ENCODE measurements around the gene SPATA46. TPM values are rescaled to one million over a fixed set of nuclear protein-coding genes. Genes with fewer than 3 reads are reported as not detected.

The SPATA46 gene
- total RNA-seq, 2 experiments from 2014 or later, result not detected

DNA sequence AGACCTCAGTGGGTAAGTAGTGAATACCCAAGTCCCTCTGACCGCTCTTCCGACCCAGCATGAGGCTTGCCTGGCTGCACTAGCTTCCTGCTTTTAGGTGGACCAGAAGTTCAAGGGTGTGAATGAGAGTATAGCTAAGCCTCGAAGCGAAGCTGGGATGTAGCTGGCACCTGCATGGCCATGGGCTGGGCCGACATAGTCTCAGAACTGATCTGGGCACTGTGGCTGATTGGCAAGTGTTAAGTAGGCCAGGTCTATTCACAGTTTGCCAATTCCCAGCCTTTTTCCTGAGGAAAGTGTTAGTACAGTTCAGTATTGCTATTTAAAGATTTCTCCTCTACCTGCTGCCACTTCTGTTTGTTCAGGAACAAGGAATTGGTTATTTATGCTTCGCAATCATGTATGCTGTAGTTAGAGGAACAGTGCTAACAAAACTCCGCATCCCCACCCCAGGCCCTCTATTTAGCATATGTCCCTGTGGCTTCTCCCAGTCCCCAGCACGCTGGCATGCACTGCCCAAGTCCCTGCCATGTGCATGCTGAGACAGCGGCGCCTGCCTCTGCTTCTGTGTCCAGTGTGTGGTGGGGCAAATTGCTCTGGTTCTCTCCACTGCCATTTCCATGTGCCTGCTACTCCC lies 16.3 kb downstream of the SPATA46 start:
- POLR2A ChIA-PET, result no interaction called here
- Histone ChIP-seq H3K4me3 (ENCODE audit: low read length) (no peak overlapping the region), H3K27ac (ENCODE audit: low read depth in 1 of 2, low read length in 2 of 2) (no peak overlapping the region), H3K9me3 (ENCODE audit: control insufficient read depth in 1 of 2, insufficient read depth in 1 of 2, low read length in 2 of 2) (no peaks in the 10 kb centered on the region), H3K27me3 (ENCODE audit: control insufficient read depth in 1 of 2, insufficient read depth in 2 of 2, low read length in 2 of 2) (peaks cover 0 to 3% of the 10 kb centered on the region in 2 experiments), H3K36me3 (ENCODE audit: insufficient read depth, low read length) (no peaks in the 10 kb centered on the region), H3K4me1 (ENCODE audit: insufficient read depth, low read length) (no peaks in the 10 kb centered on the region)
- Mint-ChIP-seq H3K27me3 (peaks cover 13% of the 10 kb centered on the region), H3K27ac (no peak overlapping the region), H3K36me3 (ENCODE audit: low read depth) (no peaks in the 10 kb centered on the region), H3K4me3 (no peak overlapping the region), H3K4me1 (ENCODE audit: low read depth) (no peaks in the 10 kb centered on the region), H3K9me3 (no peaks in the 10 kb centered on the region)
- ATAC-seq (ENCODE audit: poor library complexity) (no peak), DNase-seq (no peak)
- TF ChIP-seq, protein P1, sequence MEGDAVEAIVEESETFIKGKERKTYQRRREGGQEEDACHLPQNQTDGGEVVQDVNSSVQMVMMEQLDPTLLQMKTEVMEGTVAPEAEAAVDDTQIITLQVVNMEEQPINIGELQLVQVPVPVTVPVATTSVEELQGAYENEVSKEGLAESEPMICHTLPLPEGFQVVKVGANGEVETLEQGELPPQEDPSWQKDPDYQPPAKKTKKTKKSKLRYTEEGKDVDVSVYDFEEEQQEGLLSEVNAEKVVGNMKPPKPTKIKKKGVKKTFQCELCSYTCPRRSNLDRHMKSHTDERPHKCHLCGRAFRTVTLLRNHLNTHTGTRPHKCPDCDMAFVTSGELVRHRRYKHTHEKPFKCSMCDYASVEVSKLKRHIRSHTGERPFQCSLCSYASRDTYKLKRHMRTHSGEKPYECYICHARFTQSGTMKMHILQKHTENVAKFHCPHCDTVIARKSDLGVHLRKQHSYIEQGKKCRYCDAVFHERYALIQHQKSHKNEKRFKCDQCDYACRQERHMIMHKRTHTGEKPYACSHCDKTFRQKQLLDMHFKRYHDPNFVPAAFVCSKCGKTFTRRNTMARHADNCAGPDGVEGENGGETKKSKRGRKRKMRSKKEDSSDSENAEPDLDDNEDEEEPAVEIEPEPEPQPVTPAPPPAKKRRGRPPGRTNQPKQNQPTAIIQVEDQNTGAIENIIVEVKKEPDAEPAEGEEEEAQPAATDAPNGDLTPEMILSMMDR (IDR thresholded peaks at IDR 0.05), result no peak
- CTCF ChIA-PET, result no interaction called here
- intact Hi-C loops (cut with DNase I, micrococcal nuclease), result no loop called here

GRCh38 chr1:162359523-162360236 lies 17.0 kb downstream of the SPATA46 start:
- H3K9me3 Mint-ChIP-seq, result no peaks in the 10 kb centered on the region
- CTCF ChIA-PET, result no interaction called here
- POLR2A ChIA-PET, result no interaction called here
- Histone ChIP-seq H3K36me3 (ENCODE audit: insufficient read depth, low read length) (no peaks in the 10 kb centered on the region), H3K27me3 (ENCODE audit: control insufficient read depth in 1 of 2, insufficient read depth in 2 of 2, low read length in 2 of 2) (peaks cover 0 to 3% of the 10 kb centered on the region in 2 experiments), H3K27ac (ENCODE audit: low read depth in 1 of 2, low read length in 2 of 2) (no peak overlapping the region), H3K9me3 (ENCODE audit: control insufficient read depth in 1 of 2, insufficient read depth in 1 of 2, low read length in 2 of 2) (no peaks in the 10 kb centered on the region), H3K4me1 (ENCODE audit: insufficient read depth, low read length) (no peaks in the 10 kb centered on the region), H3K4me3 (ENCODE audit: low read length) (no peak overlapping the region)
- intact Hi-C loops (cut with DNase I, micrococcal nuclease), result no loop called here
- H3K27me3 Mint-ChIP-seq, result peaks cover 13% of the 10 kb centered on the region
- H3K4me3 Mint-ChIP-seq, result no peak overlapping the region
- no peaks in the 10 kb centered on the region for H3K36me3 Mint-ChIP-seq (ENCODE audit: low read depth)
- no peak overlapping the region for H3K27ac Mint-ChIP-seq
- no peak for DNase-seq
- TF ChIP-seq, protein P1 (IDR thresholded peaks at IDR 0.05), result no peak
- no peaks in the 10 kb centered on the region for H3K4me1 Mint-ChIP-seq (ENCODE audit: low read depth)
- ATAC-seq (ENCODE audit: poor library complexity), result no peak

- Histone ChIP-seq H3K27ac (ENCODE audit: low read depth in 1 of 2, low read length in 2 of 2) (no peak overlapping the region), H3K36me3 (ENCODE audit: insufficient read depth, low read length) (no peaks in the 10 kb centered on the region), H3K4me3 (ENCODE audit: low read length) (no peak overlapping the region), H3K27me3 (ENCODE audit: control insufficient read depth in 1 of 2, insufficient read depth in 2 of 2, low read length in 2 of 2) (peaks cover 0 to 3% of the 10 kb centered on the region in 2 experiments), H3K4me1 (ENCODE audit: insufficient read depth, low read length) (no peaks in the 10 kb centered on the region), H3K9me3 (ENCODE audit: control insufficient read depth in 1 of 2, insufficient read depth in 1 of 2, low read length in 2 of 2) (no peaks in the 10 kb centered on the region)
- POLR2A ChIA-PET, result no interaction called here
- DNase-seq (no peak), ATAC-seq (ENCODE audit: poor library complexity) (no peak)
- no peaks in the 10 kb centered on the region for H3K4me1 Mint-ChIP-seq (ENCODE audit: low read depth)
- H3K9me3 Mint-ChIP-seq, result no peaks in the 10 kb centered on the region
- H3K27me3 Mint-ChIP-seq, result peaks cover 13% of the 10 kb centered on the region
- H3K27ac Mint-ChIP-seq, result no peak overlapping the region
- TF ChIP-seq, protein P1 (IDR thresholded peaks at IDR 0.05), result no peak
- no peak overlapping the region for H3K4me3 Mint-ChIP-seq
- intact Hi-C loops (cut with DNase I, micrococcal nuclease), result no loop called here
- no peaks in the 10 kb centered on the region for H3K36me3 Mint-ChIP-seq (ENCODE audit: low read depth)
- CTCF ChIA-PET, result no interaction called here
Measured at GRCh38 chr1:162358928-162359327, 17.7 kb downstream of the SPATA46 start.
